NCI-H1105 (cell line): ENCODE measurements around the gene SCGB1A1.

Experiments
- DNase-seq: peaks from one replicate; lab custom pipeline; 2025; lab: John Stamatoyannopoulos, UW

The SCGB1A1 gene

GRCh38 chr11:62398011-62398994 is 20.5 kb upstream of the SCGB1A1 start:
- no peak for DNase-seq

GRCh38 chr11:62399172-62399877 is 19.5 kb upstream of the SCGB1A1 start:
- no peak for DNase-seq

- no peak for DNase-seq
Observed at GRCh38 chr11:62399878-62400266, 19.0 kb upstream of the SCGB1A1 start.

- no peak for DNase-seq
Observed at GRCh38 chr11:62400281-62400680, 18.6 kb upstream of the SCGB1A1 start.

- no peak for DNase-seq
Observed at GRCh38 chr11:62400760-62401159, 18.1 kb upstream of the SCGB1A1 start.

- DNase-seq: no peak
Observed at GRCh38 chr11:62401356-62401755, 17.5 kb upstream of the SCGB1A1 start.

- no peak for DNase-seq
Observed at GRCh38 chr11:62401811-62402210, 17.0 kb upstream of the SCGB1A1 start.

GRCh38 chr11:62402226-62402959 is 16.4 kb upstream of the SCGB1A1 start:
- DNase-seq: no peak

GRCh38 chr11:62402960-62403730 is 15.7 kb upstream of the SCGB1A1 start:
- DNase-seq: no peak

- DNase-seq: no peak
Observed at GRCh38 chr11:62404435-62404834, 14.4 kb upstream of the SCGB1A1 start.

GRCh38 chr11:62404901-62405300 is 13.9 kb upstream of the SCGB1A1 start:
- no peak for DNase-seq

GRCh38 chr11:62406034-62406433 is 12.8 kb upstream of the SCGB1A1 start:
- DNase-seq: no peak

GRCh38 chr11:62409831-62410230 is 9.0 kb upstream of the SCGB1A1 start:
- DNase-seq: no peak

GRCh38 chr11:62410972-62411371 is 7.9 kb upstream of the SCGB1A1 start:
- no peak for DNase-seq

GRCh38 chr11:62411524-62411923 is 7.3 kb upstream of the SCGB1A1 start:
- DNase-seq: no peak

GRCh38 chr11:62413060-62413696 is 5.7 kb upstream of the SCGB1A1 start:
- no peak for DNase-seq

- no peak for DNase-seq
Observed at GRCh38 chr11:62416596-62416995, 2.2 kb upstream of the SCGB1A1 start.

GRCh38 chr11:62418136-62418535 is 697 bp upstream of the SCGB1A1 start:
- DNase-seq: no peak

- DNase-seq: no peak
Observed at GRCh38 chr11:62419314-62419929, 589 bp downstream of the SCGB1A1 start.

GRCh38 chr11:62419943-62420342 is 1.1 kb downstream of the SCGB1A1 start:
- no peak for DNase-seq

- DNase-seq: no peak
Observed at GRCh38 chr11:62420882-62421281, 2.0 kb downstream of the SCGB1A1 start.
